Renal cortical epithelial cell (primary cell): ENCODE results near the gene ASB15. TPM values are rescaled to one million over a fixed set of nuclear protein-coding genes. Genes with fewer than 3 reads are reported as not detected.
"Not testable (repeated sequence)": the region's sequence is repeated elsewhere in the genome, so short reads cannot be mapped to it uniquely, and the experiment has no call there.

Experiments used
- DNase-seq: peaks from one replicate; pipeline ENCODE4 v3.0.0-alpha.2; 2011; ENCODE audit warnings: low read depth
- total RNA-seq: library from RNA; depleted of rRNA; stranded (reverse); fragments of >200 nt; gene quantifications from 2 replicates; pipeline ENCODE4 v1.2.3, GENCODE V29; 2014

Gene ASB15
- total RNA-seq, 1 donor from 2014 or later, result not detected

GRCh38 chr7:123598657-123599056 lies 3.0 kb upstream of the ASB15 start:
- no peak for DNase-seq

GRCh38 chr7:123599766-123600165 lies 1.9 kb upstream of the ASB15 start:
- DNase-seq, result no peak

DNA sequence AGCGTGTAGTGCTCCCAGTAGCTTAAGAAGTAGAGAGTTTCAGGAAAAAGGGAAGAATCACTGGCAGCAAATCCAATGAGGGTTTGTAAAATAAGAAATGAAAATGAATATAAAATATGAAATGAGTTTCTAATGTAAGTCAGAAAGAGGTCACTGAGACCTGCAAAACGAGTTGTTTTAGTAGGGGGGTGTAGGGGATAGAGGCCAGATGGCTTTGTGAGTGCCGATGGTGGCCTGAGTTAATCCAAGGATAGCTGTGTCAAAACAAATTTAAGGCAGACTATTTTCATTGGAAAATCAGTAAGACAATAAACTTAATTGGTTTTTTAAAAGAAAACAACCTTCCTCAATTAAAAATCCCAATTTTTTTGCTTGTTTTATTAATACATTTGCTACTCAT lies 745 bp upstream of the ASB15 start:
- DNase-seq, result no peak

DNA sequence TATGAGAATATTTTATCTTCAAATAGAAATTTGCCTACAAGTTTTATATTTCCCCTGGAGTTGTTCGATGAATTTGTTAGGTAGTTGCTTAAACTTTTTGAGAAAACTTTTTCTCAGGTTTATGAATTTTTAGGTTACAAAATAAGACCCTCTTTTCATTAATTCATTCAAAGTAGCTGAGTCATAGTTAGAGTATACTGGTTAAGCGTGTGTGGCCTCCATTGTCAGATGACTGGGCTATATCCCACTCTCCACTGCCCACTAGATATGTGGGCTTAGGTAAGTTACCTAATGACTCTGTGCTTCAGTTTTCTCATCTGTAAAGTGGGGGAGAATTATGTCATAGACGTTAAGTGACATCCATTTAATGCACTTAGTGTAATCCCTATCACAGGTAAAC lies 1.0 kb downstream of the ASB15 start:
- no peak for DNase-seq

DNA sequence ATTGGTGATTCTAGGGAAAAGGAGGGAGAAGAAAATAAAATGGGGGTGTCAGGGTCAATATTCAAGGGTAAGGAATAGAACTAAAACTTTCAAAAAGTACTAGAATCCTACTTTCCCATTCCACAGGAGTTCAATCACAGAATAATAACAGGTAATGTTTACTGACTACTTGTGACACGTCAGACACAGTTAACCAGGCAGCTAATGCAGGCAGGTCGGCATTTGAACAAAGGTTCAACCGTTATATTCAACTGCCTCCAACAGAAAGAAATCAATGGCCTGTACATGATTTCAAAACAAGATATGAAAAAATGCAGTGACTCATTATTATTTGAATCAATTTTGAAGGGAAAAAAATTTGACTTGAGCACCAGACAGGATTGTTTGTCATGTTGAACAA lies 3.1 kb downstream of the ASB15 start:
- peak; percentile 9 for DNase-seq

DNA sequence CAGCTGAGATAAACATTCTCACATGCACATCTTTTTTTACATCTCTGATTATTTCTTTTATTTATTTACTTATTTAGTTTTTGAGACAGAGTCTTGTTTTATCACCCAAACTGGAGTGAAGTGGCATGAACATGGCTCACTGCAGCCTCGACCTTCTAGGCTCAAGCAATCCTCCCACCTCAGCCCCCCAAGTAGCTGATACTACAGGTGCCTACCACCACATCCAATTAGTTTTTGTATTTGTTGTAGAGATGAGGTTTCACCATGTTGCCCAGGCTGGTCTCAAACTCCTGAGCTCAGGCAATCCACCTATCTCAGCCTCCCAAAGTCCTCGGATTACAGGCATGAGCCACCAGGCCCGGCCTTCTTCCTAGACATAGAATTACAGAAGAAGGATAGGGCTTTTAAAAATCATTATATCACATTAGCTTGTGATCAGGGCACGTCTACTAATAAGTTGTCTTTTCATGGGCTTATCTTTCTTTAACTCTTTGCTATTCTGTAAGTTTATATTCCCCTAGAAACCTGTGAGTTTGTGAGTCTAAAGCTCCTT lies 5.9 kb downstream of the ASB15 start:
- DNase-seq, result no peak

DNA sequence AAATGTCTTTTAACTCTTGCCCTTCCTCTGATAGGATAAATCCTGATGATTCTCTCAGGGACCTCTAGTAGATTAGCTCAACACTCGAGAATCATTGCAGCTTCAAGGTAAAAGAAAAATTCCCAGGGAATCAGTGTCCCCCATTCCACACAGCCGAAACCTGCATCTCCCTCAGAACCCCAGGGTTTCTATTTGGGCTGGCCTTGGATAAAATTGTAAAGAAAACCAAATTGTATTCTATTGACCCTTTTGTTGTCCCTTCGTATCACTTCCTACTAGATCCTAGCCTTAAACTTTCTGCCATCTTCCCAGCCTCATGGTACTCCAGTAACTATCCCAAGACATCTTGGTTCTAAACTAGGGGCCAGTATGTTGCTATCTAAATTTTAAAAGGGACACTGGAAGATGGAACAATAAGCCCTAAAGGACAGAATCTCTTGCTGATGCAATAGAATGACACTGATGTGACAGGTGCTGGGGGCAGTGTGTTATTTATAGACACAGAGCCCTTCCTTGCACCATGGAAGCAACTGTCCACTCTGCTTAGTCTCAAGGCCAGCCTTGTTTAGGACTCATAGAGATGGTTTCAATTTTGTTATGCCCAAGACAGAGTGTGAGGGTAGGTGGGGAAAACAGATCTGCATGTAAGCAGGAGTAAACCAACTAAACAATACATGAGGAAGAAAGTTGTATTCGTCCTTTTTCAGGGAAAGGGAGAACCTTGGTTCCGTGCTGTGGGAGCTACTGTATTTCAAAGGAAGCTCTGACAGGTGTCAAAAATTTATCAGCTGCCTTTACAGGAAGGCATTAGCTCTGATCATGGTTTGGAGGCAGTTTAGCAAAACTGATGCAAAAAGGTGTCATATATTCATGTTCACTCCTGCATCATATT lies 7.6 kb downstream of the ASB15 start:
- DNase-seq, result no peak

DNA sequence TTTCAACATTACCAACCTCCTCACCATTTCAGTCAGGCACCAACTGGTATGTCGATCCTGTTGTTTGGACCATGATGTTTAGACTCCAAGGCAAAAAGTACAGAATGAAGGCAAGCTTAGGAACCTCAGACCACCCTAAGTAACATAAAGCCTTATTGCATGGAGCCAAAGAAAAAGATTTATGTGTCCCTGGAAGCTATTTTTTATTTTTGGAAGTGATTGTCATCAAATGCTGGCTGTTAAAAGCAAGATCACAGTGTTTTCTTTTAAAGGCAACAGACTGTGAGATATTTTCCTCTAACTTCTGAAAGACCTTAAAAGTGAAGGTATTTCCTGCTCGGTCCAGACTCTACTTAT lies 8.2 kb downstream of the ASB15 start:
- no peak for DNase-seq

DNA sequence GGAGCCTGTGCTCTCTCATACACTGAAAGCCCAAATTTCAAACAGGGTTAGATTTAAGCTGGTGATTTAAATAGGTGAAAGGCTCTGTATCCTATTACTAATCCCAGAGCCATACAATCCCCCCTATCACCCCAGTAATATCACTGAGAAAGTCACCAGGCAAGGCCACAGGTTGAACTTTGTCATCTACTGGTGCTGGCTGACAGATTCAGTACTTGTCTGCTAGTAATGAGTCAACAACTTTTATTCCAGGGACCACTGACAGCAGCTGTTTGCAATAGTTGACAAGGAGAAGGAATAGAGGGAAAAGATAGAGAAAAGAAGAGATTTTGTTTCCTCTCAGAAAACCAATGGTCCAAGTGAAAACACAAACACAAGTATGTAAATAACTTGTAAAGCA lies 10.4 kb downstream of the ASB15 start:
- no peak for DNase-seq

GRCh38 chr7:123615344-123615743 lies 13.7 kb downstream of the ASB15 start:
- no peak for DNase-seq

DNA sequence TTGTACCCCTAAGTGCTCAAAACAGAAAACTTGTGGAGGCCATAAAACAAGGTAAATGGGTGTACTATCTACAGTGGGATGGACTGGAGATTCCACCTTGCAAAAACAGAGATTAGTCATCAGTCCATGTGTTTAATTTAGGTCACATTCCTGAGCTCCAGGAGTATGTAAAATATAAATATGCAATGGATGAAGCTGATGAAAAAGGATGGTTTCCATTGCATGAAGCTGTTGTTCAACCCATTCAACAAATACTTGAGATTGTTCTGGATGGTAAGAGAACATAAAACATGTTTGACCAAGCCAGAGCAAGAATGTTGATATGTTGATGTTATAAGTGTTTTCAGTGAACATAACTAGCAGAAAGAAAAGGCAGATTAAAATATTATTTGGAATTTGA lies 14.6 kb downstream of the ASB15 start:
- no peak for DNase-seq

- DNase-seq, result no peak
Measured at GRCh38 chr7:123621707-123622106, 20.1 kb downstream of the ASB15 start.

DNA sequence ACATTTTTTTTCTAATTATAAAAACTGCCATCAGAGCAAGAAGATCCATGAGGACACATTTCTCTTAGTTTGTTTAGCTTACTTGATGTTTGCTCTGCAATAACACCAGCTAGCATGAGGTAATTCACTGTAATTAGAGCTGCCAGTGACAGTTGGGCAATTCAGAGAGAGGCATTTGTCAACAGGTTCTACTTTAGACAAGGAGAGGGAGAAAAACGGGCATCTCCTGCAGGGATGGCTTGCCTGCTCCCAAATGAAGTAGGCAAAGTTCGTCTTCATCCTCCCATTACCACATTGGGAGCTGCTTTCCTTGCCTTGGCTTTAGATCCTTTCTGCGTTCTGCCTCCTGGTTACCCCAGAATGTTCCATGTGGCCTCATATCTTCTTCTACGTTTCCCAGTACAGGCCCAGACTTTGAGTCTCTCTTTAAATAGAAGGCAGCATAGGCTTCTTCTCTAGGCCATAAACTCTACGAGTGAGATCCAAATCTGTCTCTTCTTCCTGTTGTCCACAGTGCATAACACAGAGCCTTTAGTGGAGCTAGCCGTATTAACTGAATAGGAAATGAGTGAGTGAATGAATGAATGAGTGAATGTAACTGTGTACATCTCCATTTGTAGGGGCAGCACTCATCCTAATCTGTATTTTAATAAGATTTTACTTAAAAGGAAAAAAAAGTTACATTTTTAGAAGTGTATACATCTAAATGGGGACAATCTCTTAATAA lies 21.2 kb downstream of the ASB15 start:
- DNase-seq, result peak; percentile 15

GRCh38 chr7:123624527-123625183 lies 23.0 kb downstream of the ASB15 start:
- DNase-seq, result peak; percentile 16

- DNase-seq, result no peak
Measured at GRCh38 chr7:123625254-123625653, 23.6 kb downstream of the ASB15 start.

GRCh38 chr7:123627851-123628250 lies 26.2 kb downstream of the ASB15 start:
- no peak for DNase-seq

- DNase-seq, result no peak
Measured at GRCh38 chr7:123628829-123629228, 27.2 kb downstream of the ASB15 start.

- no peak for DNase-seq
Measured at GRCh38 chr7:123629281-123629680, 27.7 kb downstream of the ASB15 start.

DNA sequence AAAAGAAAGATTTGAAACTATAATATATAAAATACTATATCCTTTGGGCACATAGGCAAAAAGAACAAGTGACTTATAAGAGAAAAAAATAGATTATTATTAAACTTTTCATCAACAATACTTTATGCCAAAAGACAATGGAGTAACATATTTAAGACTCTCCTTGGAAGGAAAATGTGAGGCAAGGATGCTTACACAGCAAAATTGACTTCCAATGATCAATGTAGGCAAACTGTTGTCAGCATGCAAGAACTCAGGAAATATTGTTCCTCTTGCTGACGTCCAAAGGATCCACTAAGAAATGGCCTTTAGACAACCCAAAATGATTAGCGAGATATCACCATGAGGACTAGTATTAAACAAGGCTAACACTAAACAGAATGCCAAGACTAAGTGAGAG lies 31.2 kb downstream of the ASB15 start:
- no peak for DNase-seq

DNA sequence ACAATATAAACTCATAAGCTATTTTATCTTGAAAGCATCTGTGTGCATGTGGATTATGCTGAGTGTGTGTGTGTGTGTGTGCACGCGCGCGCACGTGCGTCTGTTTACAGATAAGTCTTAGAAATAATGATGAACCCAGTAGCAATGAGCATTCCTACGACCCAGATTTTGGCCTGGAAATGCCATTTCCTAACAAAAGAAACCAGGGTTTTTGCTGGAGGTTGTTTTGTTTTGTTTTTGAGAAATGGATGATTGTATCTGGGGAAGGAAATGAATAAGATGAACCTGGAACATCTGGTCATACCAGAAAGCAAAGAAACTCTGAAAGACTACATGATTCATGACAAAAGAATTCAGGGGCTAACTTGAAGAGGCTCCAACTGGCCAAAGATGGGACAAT lies 31.9 kb downstream of the ASB15 start:
- peak; percentile 31 for DNase-seq

DNA sequence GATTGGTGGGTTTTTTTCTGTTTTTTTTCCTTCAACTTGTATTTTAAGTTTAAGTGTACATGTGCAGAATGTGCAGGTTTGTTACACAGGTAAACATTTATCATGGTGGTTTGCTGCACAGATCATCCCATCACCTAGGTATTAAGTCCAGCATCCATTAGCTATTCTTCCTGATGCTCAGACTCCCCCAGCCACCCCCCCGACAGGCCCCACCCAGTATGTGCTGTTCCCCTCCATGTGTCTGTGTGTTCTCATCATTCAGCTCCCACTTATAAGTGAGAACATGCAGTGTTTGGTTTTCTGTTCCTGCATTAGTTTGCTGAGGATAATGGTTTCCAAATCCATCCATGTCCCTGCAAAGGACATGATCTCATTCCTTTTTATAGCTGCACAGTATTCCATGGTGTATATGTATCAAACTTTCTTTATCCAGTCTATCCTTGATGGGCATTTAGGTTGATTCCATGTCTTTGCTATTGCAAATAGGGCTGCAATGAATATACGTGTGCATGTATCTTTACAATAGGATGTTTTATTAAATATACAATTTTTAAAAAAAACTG lies 32.5 kb downstream of the ASB15 start:
- not testable (repeated sequence) for DNase-seq
